HUES64 (cell line): ENCODE results near the gene CRY2.

ENCODE experiments used
- H3K27ac ChIP-seq: 2 replicates; pipeline ENCODE4 v1.7.0; 2013; ENCODE audit warnings: low read depth, low read length, inconsistent platforms
- H3K27me3 ChIP-seq: 2 replicates; pipeline ENCODE4 v1.6.1; 2013; ENCODE audit warnings: mild to moderate bottlenecking, low read length; ENCODE audit not compliant: insufficient read depth
- H3K36me3 ChIP-seq: 2 replicates; pipeline ENCODE4 v1.6.1; 2013; ENCODE audit warnings: mild to moderate bottlenecking, low read length; ENCODE audit not compliant: insufficient read depth
- H3K4me1 ChIP-seq: 2 replicates; pipeline ENCODE4 v1.6.1; 2013; ENCODE audit warnings: mild to moderate bottlenecking, low read length, moderate library complexity; ENCODE audit not compliant: insufficient read depth
- H3K4me3 ChIP-seq: 2 replicates; pipeline ENCODE4 v1.5.1; 2013; ENCODE audit warnings: mild to moderate bottlenecking, low read length, moderate library complexity
- H3K9ac ChIP-seq: 2 replicates; pipeline ENCODE4 v1.6.1; 2013; ENCODE audit warnings: mild to moderate bottlenecking, low read depth, low read length
- H3K9me3 ChIP-seq: 2 replicates; pipeline ENCODE4 v1.6.1; 2013; ENCODE audit warnings: low read depth, low read length; ENCODE audit not compliant: insufficient read depth
- WGBS: fragments of 150-250, 120-280 bp; methylation state at CpG from one replicate; pipeline ENCODE4 v1.1.7; 2013; ENCODE audit warnings: missing lambda C conversion rate; 5-methylcytosine and 5-hydroxymethylcytosine counted together

CRY2 gene

GRCh38 chr11:45930951-45931570, 83.8 kb downstream of the CRY2 start:
- 95% methylated on average over 8 of the region's 8 CpGs for WGBS
- H3K4me3 ChIP-seq = no peak overlapping the region
- no peak overlapping the region for H3K9ac ChIP-seq
- H3K27me3 ChIP-seq = no peaks in the 10 kb centered on the region
- no peaks in the 10 kb centered on the region for H3K9me3 ChIP-seq
- H3K4me1 ChIP-seq = no peaks in the 10 kb centered on the region
- peaks cover 74% of the 10 kb centered on the region for H3K36me3 ChIP-seq
- H3K27ac ChIP-seq = no peak overlapping the region

- H3K27ac ChIP-seq = no peak overlapping the region
- H3K4me3 ChIP-seq = no peak overlapping the region
- WGBS = 96% methylated on average over 10 of the region's 10 CpGs
- no peaks in the 10 kb centered on the region for H3K9me3 ChIP-seq
- no peaks in the 10 kb centered on the region for H3K4me1 ChIP-seq
- no peak overlapping the region for H3K9ac ChIP-seq
- peaks cover 72% of the 10 kb centered on the region for H3K36me3 ChIP-seq
- no peaks in the 10 kb centered on the region for H3K27me3 ChIP-seq
Observed at GRCh38 chr11:45931739-45932138, 84.5 kb downstream of the CRY2 start.

- no peak overlapping the region for H3K9ac ChIP-seq
- 89% methylated on average over 8 of the region's 8 CpGs for WGBS
- H3K36me3 ChIP-seq = peaks cover 72% of the 10 kb centered on the region
Observed at GRCh38 chr11:45932217-45932616, 84.9 kb downstream of the CRY2 start.

More at GRCh38 chr11:45932217-45932616, 84.9 kb downstream of the CRY2 start:
- H3K9me3 ChIP-seq = no peaks in the 10 kb centered on the region
- no peaks in the 10 kb centered on the region for H3K27me3 ChIP-seq
- no peak overlapping the region for H3K4me3 ChIP-seq
- no peak overlapping the region for H3K27ac ChIP-seq
- no peaks in the 10 kb centered on the region for H3K4me1 ChIP-seq
